Stimulated activated memory B cell treated with anti-CD40 and anti-IgM and Interleukin-4, amounts not matched to agents 10 μg/mL and 1 μg/mL and 100 μg/mL, for 72 hours (primary cell): ENCODE results near the gene AGPAT1.
"Not testable (repeated sequence)": the region's sequence is repeated elsewhere in the genome, so short reads cannot be mapped to it uniquely, and the experiment has no call there.

ENCODE experiments used
- ATAC-seq: fragments of 150-1000 bp; cut with Tn5 transposase; 2 replicates; pipeline ENCODE4 v1.10.0; 2021
- H3K27ac Mint-ChIP-seq: one replicate; pipeline ENCODE4 v1.8.0; 2022; ENCODE audit warnings: mild to moderate bottlenecking, mixed read lengths
- H3K27me3 Mint-ChIP-seq: one replicate; pipeline ENCODE4 v1.8.0; 2022; ENCODE audit warnings: mixed read lengths
- H3K36me3 Mint-ChIP-seq: one replicate; pipeline ENCODE4 v1.8.0; 2022; ENCODE audit warnings: mixed read lengths
- H3K4me1 Mint-ChIP-seq: one replicate; pipeline ENCODE4 v1.8.0; 2022; ENCODE audit warnings: mixed read lengths
- H3K4me3 Mint-ChIP-seq: one replicate; pipeline ENCODE4 v1.8.0; 2022; ENCODE audit warnings: mild to moderate bottlenecking, moderate library complexity, mixed read lengths
- H3K9me3 Mint-ChIP-seq: one replicate; pipeline ENCODE4 v1.8.0; 2022; ENCODE audit warnings: mixed read lengths

AGPAT1 gene

GRCh38 chr6:32191696-32192607 lies 16.1 kb upstream of the AGPAT1 start:
- no peak for ATAC-seq
- H3K27ac Mint-ChIP-seq, result peak overlapping the region; percentile 92
- H3K4me3 Mint-ChIP-seq, result peak overlapping the region; percentile 85
- peaks cover 66% of the 10 kb centered on the region for H3K4me1 Mint-ChIP-seq
- no peaks in the 10 kb centered on the region for H3K9me3 Mint-ChIP-seq
- H3K27me3 Mint-ChIP-seq, result no peaks in the 10 kb centered on the region
- H3K36me3 Mint-ChIP-seq, result peaks cover 32% of the 10 kb centered on the region

DNA sequence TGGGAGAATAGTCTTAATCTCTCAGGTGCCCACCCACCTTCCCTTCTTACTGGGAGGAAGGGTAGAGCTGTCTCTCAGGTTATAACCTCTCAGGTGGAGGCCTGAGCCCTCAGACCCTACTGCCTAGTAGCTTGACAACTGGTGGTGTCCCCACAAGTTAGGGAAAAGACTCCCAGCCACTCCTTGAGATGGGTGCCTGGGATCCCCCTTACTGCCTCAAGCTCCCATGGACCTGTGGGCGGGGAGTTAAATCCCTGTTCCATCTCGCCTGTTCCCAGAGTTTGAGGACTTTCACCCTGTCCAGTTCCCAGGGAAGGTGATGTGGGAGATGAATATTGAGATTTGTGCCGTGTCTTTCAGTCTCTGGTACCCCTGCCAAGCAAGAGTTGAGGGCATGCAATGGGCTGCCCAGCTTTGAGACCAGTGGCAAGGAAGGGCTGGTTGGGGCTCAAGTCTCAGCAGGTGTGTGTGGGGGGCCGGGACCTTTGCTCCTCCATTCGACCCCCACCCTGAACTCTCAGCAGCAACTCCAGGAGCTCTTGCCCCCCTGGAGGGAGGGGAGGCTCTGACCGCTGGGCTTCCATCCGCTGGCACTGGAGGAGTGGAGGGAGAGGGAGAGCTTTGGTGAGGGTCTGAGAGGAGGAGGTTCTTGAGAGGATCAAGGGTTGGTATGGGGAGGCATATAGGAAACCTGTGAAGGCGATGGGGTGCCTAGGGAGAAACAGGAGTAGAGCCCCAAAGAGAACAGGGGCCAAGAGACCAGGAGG lies 15.2 kb upstream of the AGPAT1 start:
- peak overlapping the region; percentile 92 for H3K27ac Mint-ChIP-seq
- peaks cover 69% of the 10 kb centered on the region for H3K4me1 Mint-ChIP-seq
- H3K4me3 Mint-ChIP-seq, result peak overlapping the region; percentile 85
- ATAC-seq, result no peak
- H3K36me3 Mint-ChIP-seq, result peaks cover 40% of the 10 kb centered on the region
- no peaks in the 10 kb centered on the region for H3K27me3 Mint-ChIP-seq
- H3K9me3 Mint-ChIP-seq, result no peaks in the 10 kb centered on the region

- H3K27ac Mint-ChIP-seq, result peak within 1 kb of the TSS; percentile 92
- peak; percentile 87 for ATAC-seq
- H3K27me3 Mint-ChIP-seq, result no peaks in the 10 kb centered on the region
- peaks cover 47% of the 10 kb centered on the region for H3K36me3 Mint-ChIP-seq
- H3K4me3 Mint-ChIP-seq, result peak within 1 kb of the TSS; percentile 85
- H3K9me3 Mint-ChIP-seq, result no peaks in the 10 kb centered on the region
- peaks cover 75% of the 10 kb centered on the region for H3K4me1 Mint-ChIP-seq
Measured at GRCh38 chr6:32190054-32190851, 14.4 kb upstream of the AGPAT1 start, which contains the start of gene PBX2. TSS of gene PBX2 (minus strand) at chr6:32190202. CDS start at chr6:32189915, 287 bp downstream.

DNA sequence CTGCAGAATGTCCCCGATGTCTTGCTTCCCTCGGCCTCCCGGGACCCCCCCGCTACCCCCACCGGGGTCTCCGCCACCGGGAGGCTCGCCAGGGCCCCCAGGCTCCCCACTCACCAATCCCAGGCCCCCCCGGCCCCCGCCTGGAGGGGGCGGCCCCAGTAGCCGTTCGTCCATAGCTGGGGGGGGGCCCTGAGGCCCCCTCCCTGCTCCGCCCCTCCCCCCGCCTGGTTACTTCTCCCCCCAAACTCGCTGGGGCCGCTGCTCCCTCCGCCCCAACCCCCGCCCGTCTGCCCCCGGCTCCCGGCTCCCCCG lies 13.8 kb upstream of the AGPAT1 start:
- Mint-ChIP-seq H3K36me3 (peaks cover 47% of the 10 kb centered on the region), H3K27ac (peak overlapping the region; percentile 92), H3K4me3 (peak overlapping the region; percentile 85), H3K9me3 (no peaks in the 10 kb centered on the region), H3K4me1 (peaks cover 69% of the 10 kb centered on the region), H3K27me3 (no peaks in the 10 kb centered on the region)
- ATAC-seq, result peak; percentile 49

GRCh38 chr6:32189069-32189741 lies 13.3 kb upstream of the AGPAT1 start:
- H3K27ac Mint-ChIP-seq, result peak overlapping the region; percentile 92
- peaks cover 47% of the 10 kb centered on the region for H3K36me3 Mint-ChIP-seq
- peak overlapping the region; percentile 85 for H3K4me3 Mint-ChIP-seq
- peaks cover 65% of the 10 kb centered on the region for H3K4me1 Mint-ChIP-seq
- no peaks in the 10 kb centered on the region for H3K27me3 Mint-ChIP-seq
- ATAC-seq, result no peak
- H3K9me3 Mint-ChIP-seq, result no peaks in the 10 kb centered on the region

GRCh38 chr6:32188381-32189068 lies 12.6 kb upstream of the AGPAT1 start:
- peaks cover 59% of the 10 kb centered on the region for H3K4me1 Mint-ChIP-seq
- no peak for ATAC-seq
- no peaks in the 10 kb centered on the region for H3K9me3 Mint-ChIP-seq
- no peaks in the 10 kb centered on the region for H3K27me3 Mint-ChIP-seq
- peak overlapping the region; percentile 92 for H3K27ac Mint-ChIP-seq
- peak overlapping the region; percentile 85 for H3K4me3 Mint-ChIP-seq
- peaks cover 47% of the 10 kb centered on the region for H3K36me3 Mint-ChIP-seq

- not testable (repeated sequence) for H3K27me3 Mint-ChIP-seq, ATAC-seq, H3K9me3 Mint-ChIP-seq
- Mint-ChIP-seq H3K27ac (peak overlapping the region; percentile 92), H3K4me3 (peak overlapping the region; percentile 11), H3K36me3 (peaks cover 48% of the 10 kb centered on the region), H3K4me1 (peaks cover 53% of the 10 kb centered on the region)
Measured at GRCh38 chr6:32187725-32188380, 12.0 kb upstream of the AGPAT1 start.

DNA sequence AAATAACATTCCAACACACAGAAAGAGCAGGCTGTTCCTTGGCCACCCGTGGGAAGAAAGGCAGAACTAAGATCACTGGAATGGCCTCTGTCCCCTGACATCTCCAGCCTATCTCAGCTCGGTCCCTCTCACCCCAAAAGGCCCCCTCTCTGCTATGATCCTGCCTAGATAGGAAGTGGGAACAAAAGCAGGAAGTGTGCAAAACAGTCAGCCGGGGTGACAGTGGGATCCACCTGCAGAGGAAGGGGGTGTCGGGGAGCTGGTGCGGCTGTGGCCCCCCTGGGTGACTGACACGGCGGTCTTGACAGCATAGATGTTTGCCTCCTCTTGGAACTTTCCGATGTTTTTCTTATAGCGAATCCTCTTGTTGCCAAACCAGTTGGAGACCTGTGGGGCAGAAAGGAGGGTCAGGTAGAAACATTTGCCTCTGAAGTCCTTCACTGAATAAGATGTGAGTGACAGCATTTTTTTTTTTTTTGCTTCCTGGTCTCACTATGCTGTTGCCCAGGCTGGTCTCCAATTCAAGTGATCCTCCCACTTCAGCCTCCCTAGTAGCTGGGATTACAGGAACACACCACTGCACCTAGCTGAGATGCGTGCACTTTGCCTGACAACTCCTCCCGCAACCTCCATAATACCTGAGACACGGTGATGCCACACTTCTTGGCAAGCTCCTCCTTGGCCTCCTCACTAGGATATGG lies 11.3 kb upstream of the AGPAT1 start:
- Mint-ChIP-seq H3K4me1 (peaks cover 55% of the 10 kb centered on the region), H3K36me3 (peaks cover 53% of the 10 kb centered on the region)
- ATAC-seq, result no peak

DNA sequence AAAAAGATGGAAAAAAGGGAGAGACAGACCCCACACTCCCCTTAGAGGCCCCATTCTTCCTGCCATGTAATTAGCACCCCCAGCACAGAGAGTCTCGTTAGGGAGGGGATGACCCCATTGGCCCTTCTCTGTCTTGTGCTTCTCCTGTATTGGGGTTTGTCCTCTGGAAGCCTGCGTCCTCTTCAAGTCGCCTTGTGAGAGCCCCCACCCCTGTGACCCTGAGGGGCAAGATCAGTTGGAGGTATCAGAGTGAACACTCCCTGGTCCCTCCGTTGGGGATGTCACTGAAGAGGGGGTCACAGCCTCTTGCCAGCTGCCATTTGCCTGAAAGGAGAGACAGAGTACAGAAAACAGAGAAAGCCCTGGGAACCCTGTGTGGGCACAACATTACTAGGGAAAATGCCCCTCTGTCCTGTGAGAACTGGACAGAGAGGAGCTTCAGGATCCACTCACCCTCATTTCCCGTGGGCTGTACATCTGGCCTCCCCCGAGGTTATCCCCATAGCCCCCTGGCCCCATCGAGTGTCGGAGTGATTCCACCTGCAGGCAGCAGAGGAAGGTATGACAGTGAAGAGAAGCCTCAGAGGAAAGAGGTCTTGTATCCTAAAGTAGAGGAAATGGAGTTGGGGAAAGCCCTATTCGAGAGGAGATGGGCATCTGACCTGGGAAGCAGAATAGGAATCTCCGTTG lies 10.4 kb upstream of the AGPAT1 start:
- H3K27ac Mint-ChIP-seq, result peak overlapping the region; percentile 92
- H3K36me3 Mint-ChIP-seq, result peaks cover 49% of the 10 kb centered on the region
- not testable (repeated sequence) for ATAC-seq, H3K27me3 Mint-ChIP-seq, H3K9me3 Mint-ChIP-seq
- H3K4me1 Mint-ChIP-seq, result peaks cover 53% of the 10 kb centered on the region
- peak overlapping the region; percentile 10 for H3K4me3 Mint-ChIP-seq

More for the DNA sequence above, 11.3 kb upstream of the AGPAT1 start:
- peak overlapping the region; percentile 11 for H3K4me3 Mint-ChIP-seq
- H3K27ac Mint-ChIP-seq, result peak overlapping the region; percentile 92
- no peaks in the 10 kb centered on the region for H3K9me3 Mint-ChIP-seq
- H3K27me3 Mint-ChIP-seq, result no peaks in the 10 kb centered on the region

DNA sequence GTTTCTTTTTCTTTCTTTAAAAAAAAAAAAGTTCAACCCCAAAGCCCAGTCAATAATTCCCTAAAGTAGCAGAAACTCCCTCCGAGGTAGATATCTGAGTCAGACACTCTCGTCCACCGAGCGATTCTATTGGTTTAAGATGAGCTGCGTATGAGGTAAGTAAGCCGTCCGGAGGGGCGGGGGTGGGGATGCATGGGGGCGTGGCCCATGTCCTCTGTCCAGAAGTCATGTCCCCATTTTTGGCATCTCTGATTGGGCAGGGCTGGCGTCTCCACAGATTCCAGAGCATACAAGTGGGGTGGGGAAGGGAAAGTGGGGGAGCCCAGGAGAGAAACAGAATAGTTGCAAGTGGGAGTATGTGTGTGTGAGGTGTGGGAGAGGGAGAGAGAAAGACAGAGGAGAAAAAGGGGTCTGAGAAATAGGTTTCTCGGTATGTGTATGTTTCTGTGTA lies 9.8 kb upstream of the AGPAT1 start:
- Mint-ChIP-seq H3K4me1 (peaks cover 53% of the 10 kb centered on the region), H3K36me3 (peaks cover 47% of the 10 kb centered on the region), H3K27ac (peak overlapping the region; percentile 92), H3K4me3 (peak overlapping the region; percentile 10)
- peak; percentile 53 for ATAC-seq
- H3K9me3 Mint-ChIP-seq, H3K27me3 Mint-ChIP-seq: not testable (repeated sequence)

- no peak within 1 kb of the TSS for H3K27ac Mint-ChIP-seq
- peaks cover 52% of the 10 kb centered on the region for H3K36me3 Mint-ChIP-seq
- H3K27me3 Mint-ChIP-seq, result no peaks in the 10 kb centered on the region
- no peaks in the 10 kb centered on the region for H3K9me3 Mint-ChIP-seq
- no peak for ATAC-seq
- no peak within 1 kb of the TSS for H3K4me3 Mint-ChIP-seq
- H3K4me1 Mint-ChIP-seq, result peaks cover 65% of the 10 kb centered on the region
Measured at GRCh38 chr6:32184084-32184640, 8.3 kb upstream of the AGPAT1 start, which contains the start of gene AGER. TSS of gene AGER (minus strand) at chr6:32184253. CDS start at chr6:32184222, 31 bp downstream.

- ATAC-seq, result no peak
- Mint-ChIP-seq H3K4me1 (peaks cover 65% of the 10 kb centered on the region), H3K36me3 (peaks cover 52% of the 10 kb centered on the region), H3K9me3 (no peaks in the 10 kb centered on the region), H3K27ac (no peak overlapping the region), H3K4me3 (no peak overlapping the region), H3K27me3 (no peaks in the 10 kb centered on the region)
Measured at GRCh38 chr6:32183483-32184083, 7.7 kb upstream of the AGPAT1 start.
